ENCODE data around the gene ELK1.

The ELK1 gene

DNA sequence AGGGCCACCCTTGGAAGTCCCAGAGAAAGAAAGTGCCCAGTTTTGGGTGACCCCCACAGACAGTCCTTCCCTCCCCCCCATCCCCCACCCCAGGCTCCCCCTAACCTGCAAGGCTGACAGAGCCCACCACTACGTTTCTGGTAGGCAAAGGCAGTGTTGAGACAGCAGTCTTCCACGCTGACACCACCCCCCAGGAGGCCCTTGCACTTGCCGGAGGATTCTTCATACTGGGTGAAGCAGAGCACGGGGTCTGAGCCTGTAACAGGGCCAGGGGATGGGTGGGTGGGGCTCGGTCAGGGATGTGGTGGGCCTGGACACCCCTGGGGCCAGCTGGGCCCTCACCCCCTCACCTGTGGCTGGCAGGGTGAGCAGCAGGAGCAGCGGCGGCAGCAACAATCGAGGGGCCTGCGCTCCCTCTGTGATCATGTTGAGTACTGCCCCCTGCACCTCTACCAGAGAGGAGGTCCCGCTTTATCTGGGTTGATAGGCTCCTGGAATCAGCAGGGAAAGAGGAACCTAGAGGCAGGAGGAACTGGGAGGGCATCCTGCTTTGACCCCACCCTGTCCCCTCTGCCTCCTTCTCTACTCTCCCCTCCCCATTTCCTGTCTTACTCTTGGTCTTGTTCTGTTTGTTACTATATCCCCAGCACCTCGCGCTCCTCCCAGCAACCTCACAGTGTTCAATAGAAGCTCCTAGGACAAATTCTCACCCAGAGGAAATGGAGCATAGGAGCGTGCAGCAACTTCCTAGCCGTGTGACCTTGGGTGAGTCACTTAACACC, 20.8 kb downstream of the ELK1 start, which contains the start of gene CFP:
TSS of gene CFP (minus strand) at position 512 of the 782 bp plus-strand sequence. CDS start at position 426, 86 bp downstream.
- 0 out of 2 replicates have a peak within 1 kb of the TSS, but pooled peaks have one; percentile 39 for H3K27ac ChIP-seq

DNA sequence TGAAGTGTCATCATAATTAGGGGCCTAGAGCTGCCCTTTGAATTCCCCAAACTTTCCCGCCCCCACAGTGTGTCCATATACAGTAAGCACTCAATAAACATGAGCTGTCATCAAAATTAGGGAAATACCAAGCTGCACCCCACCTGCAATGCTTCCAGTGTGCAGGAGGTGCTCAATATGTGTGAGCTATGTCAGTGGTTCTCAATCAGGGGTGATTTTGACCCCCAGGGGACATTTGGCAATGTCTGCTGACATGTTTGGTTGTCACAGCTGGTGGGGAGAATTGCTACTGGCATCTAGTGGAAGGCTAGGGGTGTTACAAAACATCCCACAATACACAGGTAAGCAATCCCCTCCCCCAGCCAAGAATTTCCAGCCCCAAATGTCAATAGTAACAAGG, 21.4 kb downstream of the ELK1 start:
- H3K27ac ChIP-seq, result no peak overlapping the region
- TF ChIP-seq, protein P1, sequence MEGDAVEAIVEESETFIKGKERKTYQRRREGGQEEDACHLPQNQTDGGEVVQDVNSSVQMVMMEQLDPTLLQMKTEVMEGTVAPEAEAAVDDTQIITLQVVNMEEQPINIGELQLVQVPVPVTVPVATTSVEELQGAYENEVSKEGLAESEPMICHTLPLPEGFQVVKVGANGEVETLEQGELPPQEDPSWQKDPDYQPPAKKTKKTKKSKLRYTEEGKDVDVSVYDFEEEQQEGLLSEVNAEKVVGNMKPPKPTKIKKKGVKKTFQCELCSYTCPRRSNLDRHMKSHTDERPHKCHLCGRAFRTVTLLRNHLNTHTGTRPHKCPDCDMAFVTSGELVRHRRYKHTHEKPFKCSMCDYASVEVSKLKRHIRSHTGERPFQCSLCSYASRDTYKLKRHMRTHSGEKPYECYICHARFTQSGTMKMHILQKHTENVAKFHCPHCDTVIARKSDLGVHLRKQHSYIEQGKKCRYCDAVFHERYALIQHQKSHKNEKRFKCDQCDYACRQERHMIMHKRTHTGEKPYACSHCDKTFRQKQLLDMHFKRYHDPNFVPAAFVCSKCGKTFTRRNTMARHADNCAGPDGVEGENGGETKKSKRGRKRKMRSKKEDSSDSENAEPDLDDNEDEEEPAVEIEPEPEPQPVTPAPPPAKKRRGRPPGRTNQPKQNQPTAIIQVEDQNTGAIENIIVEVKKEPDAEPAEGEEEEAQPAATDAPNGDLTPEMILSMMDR (conservative IDR thresholded peaks at IDR 0.05), result 0 out of 2 replicates have a peak, but pooled peaks have one; percentile 13

More for the DNA sequence above, 20.8 kb downstream of the ELK1 start, which contains the start of gene CFP:
- TF ChIP-seq, protein P1 (conservative IDR thresholded peaks at IDR 0.05), result 0 out of 2 replicates have a peak, but pooled peaks have one; percentile 1

DNA sequence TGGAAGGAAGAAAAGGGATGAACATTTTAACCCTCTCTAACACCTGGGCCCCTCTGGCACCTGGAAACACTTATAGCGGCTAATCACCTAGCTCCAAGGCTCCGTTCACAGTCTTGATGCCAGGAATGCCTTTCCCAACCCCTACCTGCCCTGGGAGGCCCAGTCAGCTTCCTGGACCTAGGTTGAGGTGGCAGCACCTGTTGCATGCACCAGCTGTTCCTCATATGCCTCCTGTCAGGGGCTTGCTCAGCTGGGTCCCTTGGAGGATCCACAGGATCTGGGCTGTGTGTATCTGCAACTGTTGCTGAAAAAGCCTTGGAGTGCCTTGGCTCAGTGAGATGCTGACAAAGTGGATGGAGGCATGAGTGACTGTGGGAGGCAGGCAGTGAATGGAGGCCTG, 25.0 kb downstream of the ELK1 start:
- TF ChIP-seq, protein P1 (conservative IDR thresholded peaks at IDR 0.05), result no peak
- H3K27ac ChIP-seq, result no peak overlapping the region

DNA sequence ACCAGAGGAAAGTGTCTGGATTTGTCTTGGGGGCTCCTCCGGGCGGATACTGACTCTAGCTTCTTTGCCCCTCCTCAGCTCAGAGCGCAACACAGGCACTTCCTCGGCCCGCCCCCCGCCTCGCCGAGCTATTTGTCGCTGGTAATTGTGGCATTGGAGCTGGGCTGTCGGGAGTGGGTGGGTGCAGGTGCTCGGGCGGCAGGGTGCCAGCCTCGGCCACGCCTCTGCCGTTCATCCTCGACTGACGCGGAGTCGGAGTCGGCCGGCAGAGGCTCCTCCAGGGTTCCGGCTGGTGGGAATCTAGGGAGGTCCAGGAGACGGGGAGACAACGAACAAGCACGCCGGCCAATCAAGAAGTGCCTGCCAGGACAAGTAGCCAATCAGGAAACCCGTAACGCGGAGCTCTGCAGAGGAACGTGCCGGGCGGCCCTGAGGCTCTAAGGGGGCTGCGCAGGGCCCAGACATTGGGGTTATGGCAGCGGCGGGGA, 26.8 kb downstream of the ELK1 start:
- TF ChIP-seq, protein P1 (conservative IDR thresholded peaks at IDR 0.05), result no peak
- peak overlapping the region; percentile 34; the same call in 1 of the 2 replicates for H3K27ac ChIP-seq

DNA sequence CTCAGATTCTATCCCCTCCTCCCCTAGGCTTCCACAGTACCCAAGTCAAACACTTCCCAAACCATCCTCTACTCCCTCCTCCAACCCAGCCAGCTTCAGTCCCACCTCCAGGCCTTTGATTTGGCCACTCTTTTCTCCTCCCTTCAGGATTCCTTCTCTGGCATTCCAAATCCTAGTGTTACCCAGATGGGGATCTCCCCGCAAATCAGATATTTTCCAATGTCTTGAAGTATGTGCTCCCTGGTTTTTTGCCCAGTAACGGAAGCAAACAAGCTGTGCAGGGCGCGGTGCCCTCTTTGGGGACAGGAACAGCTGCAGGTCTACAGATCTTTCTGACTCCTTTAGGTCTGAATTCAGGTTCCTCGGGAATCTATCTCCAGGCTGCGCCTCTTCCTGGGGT, 28.5 kb downstream of the ELK1 start:
- TF ChIP-seq, protein P1 (conservative IDR thresholded peaks at IDR 0.05), result no peak
- no peak overlapping the region for H3K27ac ChIP-seq

DNA sequence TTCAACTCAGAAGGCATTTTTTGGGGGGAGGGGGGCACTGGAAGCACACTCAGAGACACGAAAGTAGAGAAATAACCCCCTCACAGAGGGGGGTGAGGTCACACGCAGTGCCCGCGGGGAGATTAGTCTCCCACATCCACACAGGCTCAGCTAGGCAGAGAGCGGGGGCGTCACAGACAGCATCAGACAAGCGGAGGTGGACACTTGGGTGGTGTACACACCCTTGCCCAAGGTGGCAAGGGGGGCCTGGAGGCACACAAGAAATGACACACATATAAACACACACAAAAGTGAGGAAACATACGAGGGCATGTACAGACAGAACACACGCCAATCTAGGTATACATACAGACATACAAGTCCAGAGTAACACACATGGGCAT, 30.1 kb downstream of the ELK1 start:
- TF ChIP-seq, protein P1 (conservative IDR thresholded peaks at IDR 0.05), result no peak
- no peak overlapping the region for H3K27ac ChIP-seq

DNA sequence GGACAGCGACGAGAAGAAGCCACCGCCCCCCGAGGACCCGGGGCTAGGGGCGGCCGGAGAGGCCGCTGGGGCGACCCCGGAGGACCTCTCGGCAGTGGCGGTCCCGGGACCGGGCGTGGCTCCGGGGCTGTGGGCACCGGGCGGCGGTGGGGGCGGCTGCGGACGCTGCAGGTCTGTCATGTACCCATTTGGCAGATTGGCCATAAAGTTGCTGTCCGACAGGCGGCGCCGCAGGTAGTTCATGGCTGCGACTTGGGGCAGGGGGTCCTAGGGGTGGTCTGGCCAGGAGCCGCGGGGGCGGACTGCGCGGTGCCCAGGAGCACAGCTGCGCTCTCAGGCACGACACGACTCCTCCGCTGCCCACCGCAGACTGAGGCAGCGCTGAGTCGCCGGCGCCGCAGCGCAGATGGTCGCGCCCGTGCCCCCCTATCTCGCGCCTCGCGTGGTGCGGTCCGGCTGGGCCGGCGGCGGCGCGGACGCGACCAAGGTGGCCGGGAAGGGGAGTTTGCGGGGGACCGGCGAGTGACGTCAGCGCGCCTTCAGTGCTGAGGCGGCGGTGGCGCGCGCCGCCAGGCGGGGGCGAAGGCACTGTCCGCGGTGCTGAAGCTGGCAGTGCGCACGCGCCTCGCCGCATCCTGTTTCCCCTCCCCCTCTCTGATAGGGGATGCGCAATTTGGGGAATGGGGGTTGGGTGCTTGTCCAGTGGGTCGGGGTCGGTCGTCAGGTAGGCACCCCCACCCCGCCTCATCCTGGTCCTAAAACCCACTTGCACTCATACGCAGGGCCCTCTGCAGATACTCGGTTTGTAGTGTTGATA, 30.7 kb downstream of the ELK1 start, which contains the start of gene SYN1:
TSS of gene SYN1 (minus strand) at position 372 of the 817 bp plus-strand sequence. CDS start at position 243, 129 bp downstream.
- TF ChIP-seq, protein P1 (conservative IDR thresholded peaks at IDR 0.05), result peak; percentile 53

More for the DNA sequence above, 30.7 kb downstream of the ELK1 start, which contains the start of gene SYN1:
- H3K27ac ChIP-seq, result peak within 1 kb of the TSS; percentile 38; the same call in 1 of the 2 replicates

Measured in VCaP (cell line).